GM21723 (cell line): ENCODE measurements around the gene RNPEP.
A peak's percentile ranks its signal among the peaks of the same experiment; 100 is the strongest.
"Not testable (repeated sequence)": the region's sequence is repeated elsewhere in the genome, so short reads cannot be mapped to it uniquely, and the experiment has no call there.

Source experiments
- ATAC-seq: cut with Tn5 transposase; IDR thresholded peaks from one replicate; pipeline ENCODE4 v1.9.1; 2021; ENCODE audit warnings: mild to moderate bottlenecking, moderate library complexity; ENCODE audit not compliant: unreplicated experiment

The RNPEP gene

DNA sequence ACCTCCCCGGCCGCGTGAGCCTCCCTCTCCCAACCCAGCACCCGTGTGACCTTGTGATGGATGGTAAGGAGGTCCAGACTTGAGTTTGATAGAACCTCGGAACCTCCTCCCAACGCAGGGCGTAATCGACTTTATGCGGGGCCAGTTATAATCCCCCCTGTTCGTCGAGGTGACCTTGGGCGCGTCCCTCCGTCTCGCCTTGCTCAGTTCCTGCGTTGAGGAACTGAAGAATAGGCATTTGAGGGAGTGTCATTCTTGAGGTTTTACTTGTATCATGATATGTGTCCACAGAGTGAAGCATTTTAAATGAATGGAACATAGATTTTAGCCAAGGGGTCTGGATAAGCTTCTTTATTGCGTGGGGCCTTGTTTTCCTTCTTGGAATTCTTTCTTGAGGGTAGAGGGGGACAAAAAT lies 26.7 kb upstream of the RNPEP start:
- ATAC-seq: peak; percentile 45

DNA sequence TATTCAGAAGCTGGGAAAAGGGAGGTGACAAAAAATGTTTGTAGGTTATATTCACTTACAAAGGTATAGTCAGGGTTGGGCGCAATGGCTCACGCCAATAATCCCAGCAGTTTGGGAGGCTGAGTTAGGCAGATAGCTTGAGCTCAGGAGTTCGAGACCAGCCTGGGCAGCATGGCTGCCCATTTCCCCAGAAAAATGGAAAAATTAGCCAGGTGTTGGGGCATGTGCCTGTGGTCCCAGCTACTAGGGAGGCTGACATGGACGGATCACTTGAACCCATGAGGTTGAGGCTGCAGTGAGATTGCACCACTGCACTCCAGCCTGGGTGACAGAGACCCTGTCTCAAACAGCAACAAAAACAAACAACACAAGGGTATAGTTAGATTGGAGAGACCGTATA lies 24.1 kb upstream of the RNPEP start:
- ATAC-seq: no peak

DNA sequence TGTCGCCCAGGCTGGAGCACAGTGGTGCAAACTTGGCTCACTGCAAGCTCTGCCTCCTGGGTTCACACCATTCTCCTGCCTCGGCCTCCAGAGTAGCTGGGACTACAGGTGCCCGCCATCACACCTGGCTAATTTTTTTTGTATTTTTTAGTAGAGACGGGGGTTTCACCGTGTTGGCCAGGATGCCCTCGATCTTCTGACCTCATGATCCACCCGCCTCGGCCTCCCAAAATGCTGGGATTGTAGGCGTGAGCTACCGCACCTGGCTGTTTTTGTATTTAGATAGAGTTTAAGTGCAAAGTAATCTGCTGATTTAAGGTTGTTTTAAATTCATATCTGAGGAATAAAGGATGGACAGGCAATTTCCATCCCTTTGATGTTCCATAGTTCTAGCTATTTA lies 20.1 kb upstream of the RNPEP start:
- not testable (repeated sequence) for ATAC-seq

DNA sequence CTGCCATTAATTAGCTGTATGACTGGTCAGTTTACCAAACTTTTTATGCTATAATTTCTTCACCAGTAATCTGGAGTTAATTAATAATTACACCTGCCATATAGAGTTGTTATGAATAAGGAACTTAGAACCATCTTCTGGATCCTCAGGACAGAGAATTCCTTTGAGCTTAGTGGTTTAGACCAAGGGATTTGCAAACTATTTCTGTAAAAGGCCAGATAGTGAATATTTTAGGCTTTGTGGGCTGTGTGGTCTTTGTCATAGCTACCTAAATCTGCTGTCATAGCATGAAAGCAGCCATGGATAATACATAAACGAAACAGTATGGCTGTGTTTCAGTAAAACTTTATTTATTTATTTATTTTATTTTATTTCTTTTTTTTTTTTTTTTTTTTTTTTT lies 18.2 kb upstream of the RNPEP start:
- ATAC-seq: no peak

DNA sequence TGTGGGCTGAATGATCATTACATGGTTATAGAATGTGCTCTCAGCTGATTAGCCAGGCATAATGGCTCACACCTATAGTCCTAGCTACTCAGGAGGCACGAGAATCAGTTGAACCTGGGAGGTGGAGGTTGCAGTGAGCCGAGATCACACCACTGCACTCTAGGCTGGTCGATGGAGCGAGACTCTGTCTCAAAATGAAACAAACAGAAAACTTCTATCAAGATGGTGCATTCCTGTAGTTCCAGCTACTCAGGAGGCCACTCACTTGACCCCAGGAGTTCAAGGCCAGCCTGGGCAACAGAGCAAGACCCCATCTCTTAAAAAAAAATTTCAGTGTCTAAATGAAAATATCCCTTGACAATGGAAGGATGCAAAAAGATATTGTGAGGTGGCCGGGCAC lies 16.3 kb upstream of the RNPEP start:
- ATAC-seq: no peak

DNA sequence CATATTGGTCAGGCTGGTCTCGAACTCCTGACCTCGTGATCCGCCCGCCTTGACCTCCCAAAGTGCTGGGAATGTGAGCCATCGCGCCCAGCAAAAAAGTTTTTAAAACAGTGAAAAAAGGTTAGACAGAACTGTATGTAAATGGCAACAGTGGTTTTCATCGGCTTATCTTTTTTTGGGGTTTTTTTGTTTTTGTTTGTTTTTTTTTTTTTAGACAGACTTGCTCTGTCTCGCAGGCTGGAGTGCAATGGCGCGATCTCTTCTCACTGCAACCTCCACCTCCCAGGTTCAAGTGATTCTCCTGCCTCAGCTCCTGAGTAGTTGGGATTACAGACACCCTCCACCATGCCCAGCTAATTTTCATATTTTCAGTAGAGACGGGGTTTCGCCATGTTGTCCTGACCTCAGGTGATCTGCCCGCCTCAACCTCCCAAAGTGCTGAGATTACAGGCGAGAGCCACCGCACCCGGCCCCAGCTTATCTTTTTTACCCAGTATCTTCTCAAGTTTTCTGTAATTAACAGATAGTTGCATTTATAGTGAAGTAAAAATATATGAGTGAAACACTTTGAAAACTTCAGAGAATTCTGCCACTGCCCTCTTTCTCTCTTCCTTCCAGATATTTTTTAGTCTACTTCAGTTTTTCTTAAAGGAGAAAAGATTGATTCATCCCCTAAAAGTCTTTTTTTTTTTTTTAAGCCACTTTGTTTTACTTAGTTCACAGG lies 14.1 kb upstream of the RNPEP start:
- no peak for ATAC-seq

DNA sequence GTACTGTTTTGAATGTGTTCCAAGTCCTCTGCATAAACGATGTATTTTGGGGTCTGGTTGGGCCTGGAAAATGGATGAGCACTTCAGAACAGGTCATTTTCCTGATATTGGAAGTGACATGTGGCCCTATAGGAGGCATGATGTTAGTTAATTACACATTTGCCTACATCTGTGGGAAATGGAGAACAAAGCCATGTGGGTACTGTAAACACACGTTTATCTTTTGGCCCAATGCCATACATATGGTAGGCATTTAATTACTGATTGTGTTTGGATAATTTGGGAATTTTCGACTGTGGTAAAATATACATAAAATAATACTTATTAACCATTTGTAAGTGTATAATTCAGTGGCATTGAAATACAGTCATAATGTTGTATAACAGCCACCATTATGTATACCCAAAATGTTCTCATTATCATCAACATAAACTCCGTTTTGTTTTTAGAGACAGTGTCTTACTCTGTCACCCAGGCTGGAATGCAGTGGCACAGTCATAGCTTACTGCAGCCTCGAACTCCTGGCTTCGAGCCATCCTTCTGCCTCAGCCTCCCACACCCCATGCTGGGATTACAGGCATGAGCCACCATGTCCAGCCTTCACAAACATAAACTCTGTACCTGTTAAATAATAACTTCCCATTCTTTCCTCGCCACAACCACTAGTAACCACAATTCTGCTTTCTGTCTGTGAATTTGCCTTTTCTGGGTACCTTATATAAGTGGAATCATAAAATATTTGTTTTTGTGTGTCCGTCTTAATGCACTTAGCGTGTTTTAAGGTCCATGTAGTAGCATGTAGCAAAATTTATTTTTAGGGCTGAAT lies 11.9 kb upstream of the RNPEP start:
- ATAC-seq: no peak

DNA sequence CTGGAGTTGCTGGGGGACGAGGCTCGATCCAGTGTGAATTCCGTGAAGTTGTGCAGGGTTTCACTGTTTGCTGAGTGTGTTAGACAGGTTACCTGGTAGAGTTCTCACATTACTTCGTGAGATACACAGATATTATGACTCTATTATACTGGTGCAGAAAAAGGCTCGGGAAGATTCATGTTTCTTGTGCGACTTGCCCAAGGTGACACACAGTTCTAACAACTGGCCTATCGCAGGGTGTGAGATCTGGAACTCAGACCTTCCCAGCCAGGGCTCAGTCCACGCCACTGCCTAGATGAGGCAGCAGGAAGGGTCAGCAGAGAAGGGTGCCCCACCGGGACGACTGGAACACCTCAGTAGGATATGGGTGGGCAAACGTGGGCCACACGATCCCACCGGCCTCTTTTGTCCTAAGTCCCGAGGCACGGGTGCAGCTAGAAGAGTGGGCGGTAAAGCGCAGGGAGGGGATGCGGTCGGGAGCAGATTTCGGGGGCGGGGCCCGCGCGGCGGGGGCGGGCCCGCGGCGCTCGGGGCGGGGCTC lies 296 bp upstream of the RNPEP start:
- no peak for ATAC-seq

DNA sequence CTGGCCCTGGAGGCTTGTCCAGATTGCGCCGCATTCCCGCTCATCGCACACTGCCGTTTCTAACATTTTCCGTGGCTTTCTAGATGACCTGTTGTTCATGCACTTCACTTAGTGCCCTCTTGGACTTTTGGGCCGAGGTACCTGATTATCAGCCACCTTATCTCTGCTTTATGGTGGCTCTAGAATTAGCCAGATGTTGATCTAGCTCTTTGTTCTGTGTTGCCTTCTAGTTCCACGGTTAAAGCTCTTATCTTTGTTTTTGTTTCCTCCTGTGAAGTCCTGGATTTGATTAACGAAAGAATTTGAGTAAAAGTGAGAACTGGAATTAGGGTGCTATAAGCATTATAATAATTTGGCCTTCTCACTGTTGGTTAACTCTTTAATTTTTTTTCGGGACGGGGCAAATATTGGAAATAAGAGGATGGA lies 945 bp downstream of the RNPEP start:
- no peak for ATAC-seq

DNA sequence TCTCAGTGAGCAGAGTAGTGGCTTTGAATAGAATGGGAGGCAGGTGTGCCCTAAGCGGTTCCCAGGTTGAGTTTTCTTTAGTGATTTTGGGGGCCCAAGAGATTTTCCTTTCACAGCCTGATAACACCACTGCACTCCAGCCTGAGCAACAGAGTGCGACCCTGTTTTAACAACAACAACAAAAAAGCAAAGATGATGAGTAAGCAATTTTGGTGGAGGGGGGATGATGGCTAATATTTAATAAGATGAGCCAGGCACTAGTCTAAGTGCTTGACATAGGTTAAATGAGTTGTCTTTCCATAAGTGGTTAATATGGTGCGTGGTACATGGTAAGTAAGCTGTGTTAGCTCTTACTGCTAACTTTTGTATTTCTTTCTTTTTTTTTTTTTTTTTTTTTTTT lies 2.0 kb downstream of the RNPEP start:
- ATAC-seq: no peak

DNA sequence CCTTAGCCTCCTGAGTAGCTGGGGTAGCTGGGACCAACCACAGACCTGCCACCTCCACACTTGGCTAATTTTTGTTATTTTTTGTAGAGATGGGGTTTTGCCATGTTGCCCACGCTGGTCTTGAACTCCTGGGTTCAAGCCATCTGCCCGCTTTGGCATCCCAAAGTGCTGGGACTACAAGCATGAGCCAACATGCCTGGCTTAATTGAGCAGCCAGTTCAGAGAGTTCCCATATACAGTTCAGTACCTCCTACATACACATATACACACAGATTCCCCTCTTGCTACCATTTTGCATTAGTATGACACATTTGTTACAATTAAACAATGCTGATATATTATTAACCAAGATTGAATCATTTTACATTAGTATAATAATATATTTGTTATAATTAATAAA lies 2.9 kb downstream of the RNPEP start:
- no peak for ATAC-seq

DNA sequence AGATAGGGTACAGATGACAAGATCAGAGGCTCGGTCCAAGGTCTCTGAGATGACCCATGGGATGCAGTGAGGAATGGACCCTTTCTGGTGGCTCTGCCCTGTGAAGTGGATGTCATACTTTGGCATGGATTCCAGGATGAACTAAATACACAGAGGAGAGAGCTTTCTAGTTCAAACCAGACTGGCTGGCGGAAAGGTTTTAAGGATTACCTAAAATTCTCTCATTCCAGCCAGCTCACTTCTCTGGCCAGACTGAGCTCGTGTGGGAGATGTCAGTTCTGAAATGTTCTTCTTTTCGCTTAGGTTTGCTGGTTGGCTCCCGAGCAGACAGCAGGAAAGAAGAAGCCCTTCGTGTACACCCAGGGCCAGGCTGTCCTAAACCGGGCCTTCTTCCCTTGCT lies 6.2 kb downstream of the RNPEP start:
- ATAC-seq: no peak

DNA sequence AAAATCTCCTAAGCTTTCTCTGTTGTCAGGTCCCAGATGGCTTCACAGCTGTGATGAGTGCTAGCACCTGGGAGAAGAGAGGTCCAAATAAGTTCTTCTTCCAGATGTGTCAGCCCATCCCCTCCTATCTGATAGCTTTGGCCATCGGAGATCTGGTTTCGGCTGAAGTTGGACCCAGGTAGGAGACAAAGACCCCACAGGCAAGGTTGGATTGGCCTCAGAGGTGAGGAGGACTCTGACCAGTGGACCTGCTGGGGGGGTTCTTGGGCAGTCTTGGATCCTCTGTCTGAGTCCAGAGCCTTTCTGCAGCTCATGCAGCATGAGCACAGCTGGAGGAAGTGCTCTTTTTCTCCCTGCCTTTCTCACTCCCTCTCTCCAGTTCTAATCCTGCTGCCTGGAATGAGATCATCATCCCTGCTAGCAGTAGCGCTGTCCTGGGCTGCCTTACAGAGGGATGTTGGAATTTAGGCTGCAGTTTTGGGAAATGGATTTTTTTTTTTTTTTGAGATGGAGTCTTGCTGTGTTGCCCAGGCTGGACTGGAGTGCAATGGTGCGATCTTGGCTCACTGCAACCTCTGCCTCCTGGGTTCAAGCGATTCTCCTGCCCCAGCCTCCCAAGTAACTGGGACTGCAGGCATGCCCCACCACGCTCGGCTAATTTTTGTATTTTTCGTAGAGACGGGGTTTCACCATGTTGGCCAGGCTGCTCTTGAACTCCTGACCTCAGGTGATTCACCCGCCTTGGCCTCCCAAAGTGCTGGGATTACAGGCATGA lies 7.1 kb downstream of the RNPEP start:
- ATAC-seq: no peak

DNA sequence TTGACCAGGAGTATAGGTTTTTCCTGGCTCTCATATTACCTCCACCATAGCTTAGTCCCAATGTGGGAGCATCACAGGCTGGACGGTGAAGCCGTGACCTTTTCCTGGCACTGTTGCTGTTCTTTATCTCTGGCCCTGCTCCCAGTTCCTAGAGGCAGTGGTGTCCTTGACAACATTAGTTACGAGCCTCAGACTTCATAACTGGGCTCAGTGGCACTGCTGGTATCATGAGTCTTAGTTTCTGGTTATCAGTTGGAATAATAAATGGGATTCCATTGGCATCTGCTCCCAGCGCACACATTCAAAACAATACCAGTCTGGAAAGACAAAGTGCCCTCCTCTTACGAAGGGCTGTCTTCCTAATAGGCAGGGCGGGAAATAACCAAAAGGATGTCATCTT lies 8.0 kb downstream of the RNPEP start:
- ATAC-seq: no peak

DNA sequence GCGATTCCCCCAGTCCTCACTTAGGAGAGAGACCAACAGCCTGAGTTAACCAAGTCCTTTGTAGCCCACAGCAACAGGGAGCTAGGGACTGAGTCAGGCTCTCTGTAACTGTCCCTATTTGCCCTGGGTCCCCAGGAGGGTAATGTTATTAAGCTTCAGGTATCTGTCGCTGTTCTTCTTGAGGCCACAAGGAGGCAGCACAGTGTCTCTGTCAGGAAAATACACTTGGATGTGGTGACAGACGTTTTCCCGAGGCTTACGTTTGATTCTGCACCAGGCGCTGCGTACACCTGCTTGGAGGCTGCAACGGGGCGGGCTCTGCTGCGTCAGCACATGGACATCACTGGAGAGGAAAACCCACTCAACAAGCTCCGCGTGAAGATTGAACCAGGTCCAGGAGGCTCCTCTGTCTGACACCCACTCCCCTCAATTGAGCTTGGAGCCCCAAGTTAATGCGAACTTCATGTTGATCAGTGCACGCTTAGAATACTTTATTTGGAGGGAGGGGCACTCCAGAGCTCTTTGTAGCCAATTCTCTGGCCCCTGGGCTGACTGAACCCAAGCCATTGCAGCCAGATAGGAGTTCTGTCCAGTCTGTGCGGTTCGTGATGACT lies 17.3 kb downstream of the RNPEP start:
- no peak for ATAC-seq

DNA sequence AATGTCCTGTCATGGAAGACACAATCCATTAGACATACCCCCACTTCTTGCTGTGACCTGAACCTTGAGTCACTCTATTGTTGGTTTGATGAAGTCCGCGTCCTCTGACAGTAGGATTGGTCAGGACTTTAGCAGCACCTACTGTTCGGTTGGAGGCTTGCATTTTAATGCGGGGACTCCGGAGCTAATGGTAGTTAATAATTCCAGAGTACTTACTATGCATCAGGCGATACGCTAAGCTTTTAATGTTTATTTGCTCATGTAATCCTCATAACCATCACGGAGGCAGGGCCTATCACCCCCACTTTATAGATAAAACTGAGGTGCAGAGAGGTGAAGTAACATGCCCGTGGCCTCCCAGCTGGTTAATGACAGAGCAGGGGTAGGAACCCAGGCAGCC lies 20.1 kb downstream of the RNPEP start:
- ATAC-seq: no peak

DNA sequence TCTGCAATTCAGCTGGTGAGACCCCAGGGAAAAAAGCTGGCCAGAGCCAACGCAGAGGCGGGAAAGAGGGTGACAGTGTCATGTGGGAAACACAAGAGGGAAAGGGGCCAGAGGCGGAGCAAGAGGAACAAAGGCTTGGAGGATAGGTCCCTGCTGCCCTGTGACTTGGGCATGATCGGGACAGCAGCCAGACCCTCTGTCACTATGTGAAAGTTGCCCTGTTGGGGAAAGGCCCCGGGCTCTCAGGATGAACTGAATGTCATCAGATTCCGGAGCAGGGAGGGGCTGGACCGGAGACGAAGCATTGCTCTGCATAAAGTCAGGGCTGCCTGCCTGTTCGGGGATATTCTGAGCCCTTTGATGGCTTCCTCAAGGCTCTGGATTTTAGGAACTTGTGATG lies 22.3 kb downstream of the RNPEP start:
- ATAC-seq: no peak

DNA sequence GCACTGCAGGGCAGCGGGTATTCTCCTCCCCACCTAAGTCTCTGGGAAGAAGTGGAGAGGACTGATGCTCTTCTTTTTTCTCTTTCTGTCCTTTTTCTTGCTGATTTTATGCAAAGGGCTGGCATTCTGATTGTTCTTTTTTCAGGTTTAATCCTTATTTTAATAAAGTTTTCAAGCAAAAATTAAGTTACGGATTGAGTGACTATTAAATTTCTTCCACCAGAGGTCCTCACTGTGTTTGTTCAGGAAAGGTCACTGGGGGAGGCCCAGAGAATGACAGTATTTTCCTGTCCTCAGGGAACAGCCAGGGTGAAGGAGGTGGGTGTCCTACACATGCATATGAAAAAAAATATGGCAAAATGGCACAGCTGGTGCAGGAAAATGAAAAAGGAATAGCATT lies 23.5 kb downstream of the RNPEP start:
- no peak for ATAC-seq

DNA sequence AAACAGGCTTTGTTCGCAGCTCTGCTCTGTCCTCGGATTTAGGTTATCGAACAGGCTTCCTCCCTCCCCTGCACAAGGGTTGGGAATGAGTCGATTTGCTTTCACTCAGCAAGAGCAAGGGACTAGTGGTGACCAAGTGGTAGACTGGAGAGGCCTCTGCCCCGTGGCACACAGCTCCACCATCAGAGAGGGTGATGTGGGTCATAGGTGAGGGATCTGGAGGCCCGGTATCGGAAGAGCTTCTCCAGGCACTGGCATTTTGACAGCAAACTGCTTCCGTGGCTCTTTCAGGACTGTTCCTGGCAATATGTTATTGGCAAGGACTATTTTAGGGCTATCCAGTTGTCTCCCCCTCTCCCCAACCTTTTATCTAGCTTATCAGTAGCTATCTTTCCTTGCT lies 24.9 kb downstream of the RNPEP start:
- ATAC-seq: no peak

DNA sequence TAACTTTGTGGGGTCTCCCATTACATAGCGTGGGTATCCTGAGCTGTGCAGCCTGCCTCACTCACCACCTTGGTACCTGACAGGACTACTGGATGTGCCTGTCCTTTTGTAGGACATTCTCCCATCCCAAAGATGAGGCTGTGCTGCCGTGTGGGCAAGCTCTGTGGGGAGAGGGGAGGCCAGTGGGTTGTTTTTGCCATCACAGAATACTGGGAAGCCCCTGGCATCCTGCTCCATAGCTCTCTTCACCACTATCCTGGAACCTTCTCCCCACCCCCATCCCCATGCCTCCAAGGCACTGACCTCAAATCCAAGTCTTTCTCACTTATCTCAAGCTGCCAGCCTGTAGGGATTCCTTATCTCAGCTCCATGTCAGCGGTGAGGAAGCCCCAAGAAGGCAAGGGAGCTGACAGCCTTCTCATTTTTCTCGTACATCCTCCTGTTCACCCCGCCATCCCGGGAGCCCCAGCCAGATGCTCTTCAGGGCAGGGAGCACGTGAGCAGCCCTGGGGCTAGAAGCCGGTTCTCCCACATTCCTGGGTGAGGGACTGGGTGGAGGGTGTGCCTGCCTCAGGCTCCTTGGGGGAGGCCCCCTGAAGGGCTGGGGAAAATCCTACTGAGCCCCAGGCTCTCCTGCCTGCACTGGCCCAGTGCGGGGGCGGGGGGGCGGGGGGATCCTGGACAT lies 25.5 kb downstream of the RNPEP start:
- no peak for ATAC-seq
